ENCODE measurements around the gene ETNK1.
"Not testable (repeated sequence)": the region's sequence is repeated elsewhere in the genome, so short reads cannot be mapped to it uniquely, and the experiment has no call there.

The ETNK1 gene

GRCh38 chr12:22624870-22625761 lies at the start of gene ETNK1:
Gene ETNK1, plus strand, starts transcription at chr12:22625171. Its CDS starts 260 bp downstream, at chr12:22625431.
- peak within 1 kb of the TSS; percentile 62 to 99 (median 82) for H3K4me3 ChIP-seq

GRCh38 chr12:22576065-22576464 lies 48.9 kb upstream of the ETNK1 start:
- no peak overlapping the region for H3K4me3 ChIP-seq
- no peak overlapping the region for H3K27ac ChIP-seq

More at GRCh38 chr12:22624870-22625761, at the start of gene ETNK1:
- H3K27ac ChIP-seq = peak within 1 kb of the TSS; percentile 85 to 100 (median 97)

- H3K27ac ChIP-seq = no peak overlapping the region
- H3K4me3 ChIP-seq = no peak overlapping the region
Measured at GRCh38 chr12:22576473-22576872, 48.5 kb upstream of the ETNK1 start.

GRCh38 chr12:22577667-22578066 lies 47.3 kb upstream of the ETNK1 start:
- H3K27ac ChIP-seq = no peak overlapping the region

GRCh38 chr12:22578328-22578727 lies 46.6 kb upstream of the ETNK1 start:
- H3K4me3 ChIP-seq = no peak overlapping the region
- no peak overlapping the region for H3K27ac ChIP-seq

More at GRCh38 chr12:22577667-22578066, 47.3 kb upstream of the ETNK1 start:
- H3K4me3 ChIP-seq = no peak overlapping the region

- Histone ChIP-seq H3K4me3 (no peak overlapping the region), H3K27ac (no peak overlapping the region)
Measured at GRCh38 chr12:22588817-22589216, 36.2 kb upstream of the ETNK1 start.

GRCh38 chr12:22593864-22594263 lies 31.1 kb upstream of the ETNK1 start:
- Histone ChIP-seq H3K4me3 (no peak overlapping the region), H3K27ac (no peak overlapping the region)

GRCh38 chr12:22597539-22597938 lies 27.4 kb upstream of the ETNK1 start:
- not testable (repeated sequence) for H3K27ac ChIP-seq, H3K4me3 ChIP-seq

- H3K4me3 ChIP-seq = no peak overlapping the region
- H3K27ac ChIP-seq = no peak overlapping the region
Measured at GRCh38 chr12:22598141-22598762, 26.7 kb upstream of the ETNK1 start.

- H3K27ac ChIP-seq = no peak overlapping the region
- no peak overlapping the region for H3K4me3 ChIP-seq
Measured at GRCh38 chr12:22598763-22599161, 26.2 kb upstream of the ETNK1 start.

GRCh38 chr12:22600181-22600580 lies 24.8 kb upstream of the ETNK1 start:
- H3K4me3 ChIP-seq = no peak overlapping the region
- no peak overlapping the region for H3K27ac ChIP-seq

GRCh38 chr12:22609501-22609900 lies 15.5 kb upstream of the ETNK1 start:
- no peak overlapping the region for H3K4me3 ChIP-seq

GRCh38 chr12:22610131-22610530 lies 14.8 kb upstream of the ETNK1 start:
- H3K27ac ChIP-seq = no peak overlapping the region
- no peak overlapping the region for H3K4me3 ChIP-seq

More at GRCh38 chr12:22609501-22609900, 15.5 kb upstream of the ETNK1 start:
- no peak overlapping the region for H3K27ac ChIP-seq

- not testable (repeated sequence) for H3K27ac ChIP-seq, H3K4me3 ChIP-seq
Measured at GRCh38 chr12:22612822-22613221, 12.1 kb upstream of the ETNK1 start.

- Histone ChIP-seq H3K4me3 (no peak overlapping the region), H3K27ac (no peak overlapping the region)
Measured at GRCh38 chr12:22615963-22616501, 8.9 kb upstream of the ETNK1 start.

GRCh38 chr12:22617630-22618029 lies 7.3 kb upstream of the ETNK1 start:
- no peak overlapping the region for H3K4me3 ChIP-seq
- no peak overlapping the region for H3K27ac ChIP-seq

- H3K4me3 ChIP-seq = peak overlapping the region; percentile 62 to 99 (median 82)
- peak overlapping the region; percentile 13 to 100 (median 97) for H3K27ac ChIP-seq
Measured at GRCh38 chr12:22624548-22624869, 462 bp upstream of the ETNK1 start.

GRCh38 chr12:22625762-22626294 lies 857 bp downstream of the ETNK1 start:
- Histone ChIP-seq H3K4me3 (peak overlapping the region; percentile 62 to 99 (median 82)), H3K27ac (peak overlapping the region; percentile 85 to 100 (median 97))

GRCh38 chr12:22626406-22626805 lies 1.4 kb downstream of the ETNK1 start:
- Histone ChIP-seq H3K27ac (peak overlapping the region in 18 of 21 experiments; percentile 92 to 100 (median 98)), H3K4me3 (peak overlapping the region; percentile 62 to 99 (median 82))

- Histone ChIP-seq H3K4me3 (peak overlapping the region in 3 of 7 experiments; percentile 79 to 99 (median 89)), H3K27ac (peak overlapping the region in 11 of 21 experiments; percentile 7 to 100 (median 97))
Measured at GRCh38 chr12:22627371-22627770, 2.4 kb downstream of the ETNK1 start.
